ENCODE measurements around the gene DIP2A. TPM values are rescaled to one million over a fixed set of nuclear protein-coding genes. Genes with fewer than 3 reads are reported as not detected.

Gene DIP2A
- total and polyA plus RNA-seq, 4 donors: 15.5 to 71.4 (median 28.7) TPM

DNA sequence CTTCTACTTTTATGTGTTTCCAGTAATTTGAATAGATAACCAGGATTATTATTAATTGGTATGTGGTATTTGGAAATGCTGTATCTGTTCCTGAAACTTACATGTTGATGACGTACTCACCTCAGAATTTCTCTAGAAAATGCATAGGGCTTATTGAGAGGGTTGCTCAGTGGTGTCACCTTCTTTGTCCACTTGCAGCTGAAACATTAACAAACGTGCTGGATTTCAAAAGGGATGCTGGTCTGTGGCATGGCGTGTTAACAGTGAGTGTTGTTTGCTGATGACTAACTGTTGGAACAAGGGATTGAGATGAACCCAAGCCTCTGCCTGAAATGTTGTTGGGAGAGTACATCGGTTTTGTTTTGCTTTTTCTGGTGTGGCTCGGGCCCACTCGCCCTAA, 78.3 kb downstream of the DIP2A start:
- H3K9ac ChIP-seq (ENCODE audit: insufficient read depth in 1 of 2, low read length in 2 of 2): no peak overlapping the region
- no peaks in the 10 kb centered on the region for H3K27me3 ChIP-seq (ENCODE audit: control insufficient read depth in 3 of 3, insufficient read depth in 3 of 3, low read length in 2 of 3)
- H3K4me3 ChIP-seq: no peak overlapping the region
- 83 to 93% methylated on average over 6 of the region's 6 CpGs for WGBS, 2 donors
- H3K9me3 ChIP-seq (ENCODE audit: control insufficient read depth in 4 of 4, insufficient read depth in 3 of 4, low read length in 3 of 4): no peaks in the 10 kb centered on the region
- no peaks in the 10 kb centered on the region for H3K4me1 ChIP-seq (ENCODE audit: control insufficient read depth in 5 of 5, insufficient read depth in 5 of 5, low read length in 5 of 5)
- peaks cover 7 to 50% (median 38%) of the 10 kb centered on the region in 4 donors for H3K36me3 ChIP-seq (ENCODE audit: control insufficient read depth in 4 of 4, insufficient read depth in 4 of 4, low read length in 4 of 4)
- no peak for DNase-seq
- no peak for ATAC-seq (ENCODE audit: insufficient read depth, low FRiP score)
- no peak for TF ChIP-seq CTCF (IDR thresholded peaks at IDR 0.05; ENCODE audit: control extremely low read depth, extremely low read depth)
- H3K27ac ChIP-seq (ENCODE audit: low read depth in 1 of 2, low read length in 1 of 2): no peak overlapping the region

DNA sequence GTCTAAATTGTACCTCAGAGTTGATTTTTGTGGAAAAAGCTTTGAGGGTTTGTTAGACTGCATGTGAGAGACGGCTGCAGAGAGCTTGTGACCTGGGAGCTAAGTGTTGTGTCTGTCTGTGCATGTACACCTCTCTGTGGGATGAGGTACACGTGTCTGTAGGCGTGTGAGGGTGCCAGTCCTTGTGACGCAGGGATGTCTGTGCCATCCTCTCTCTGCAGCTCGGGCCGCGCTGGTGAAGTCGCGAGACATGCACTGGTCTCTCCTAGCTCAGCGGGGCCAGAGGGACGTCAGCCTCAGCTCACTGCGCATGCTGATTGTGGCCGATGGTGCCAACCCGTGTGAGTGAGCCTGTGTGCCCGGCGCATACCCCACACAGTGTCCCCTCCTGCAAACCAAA, 79.6 kb downstream of the DIP2A start:
- H3K27ac ChIP-seq (ENCODE audit: low read depth in 1 of 2, low read length in 1 of 2): no peak overlapping the region
- WGBS, 2 donors: 94 to 99% methylated on average over 16 of the region's 16 CpGs
- no peaks in the 10 kb centered on the region for H3K4me1 ChIP-seq (ENCODE audit: control insufficient read depth in 5 of 5, insufficient read depth in 5 of 5, low read length in 5 of 5)
- ATAC-seq (ENCODE audit: insufficient read depth, low FRiP score) (no peak), DNase-seq (no peak)
- no peaks in the 10 kb centered on the region for H3K27me3 ChIP-seq (ENCODE audit: control insufficient read depth in 3 of 3, insufficient read depth in 3 of 3, low read length in 2 of 3)
- peaks cover 7 to 55% (median 48%) of the 10 kb centered on the region in 4 donors for H3K36me3 ChIP-seq (ENCODE audit: control insufficient read depth in 4 of 4, insufficient read depth in 4 of 4, low read length in 4 of 4)
- H3K9ac ChIP-seq (ENCODE audit: insufficient read depth in 1 of 2, low read length in 2 of 2): no peak overlapping the region
- no peak overlapping the region for H3K4me3 ChIP-seq
- no peaks in the 10 kb centered on the region for H3K9me3 ChIP-seq (ENCODE audit: control insufficient read depth in 4 of 4, insufficient read depth in 3 of 4, low read length in 3 of 4)
- TF ChIP-seq CTCF (IDR thresholded peaks at IDR 0.05; ENCODE audit: control extremely low read depth, extremely low read depth): no peak

DNA sequence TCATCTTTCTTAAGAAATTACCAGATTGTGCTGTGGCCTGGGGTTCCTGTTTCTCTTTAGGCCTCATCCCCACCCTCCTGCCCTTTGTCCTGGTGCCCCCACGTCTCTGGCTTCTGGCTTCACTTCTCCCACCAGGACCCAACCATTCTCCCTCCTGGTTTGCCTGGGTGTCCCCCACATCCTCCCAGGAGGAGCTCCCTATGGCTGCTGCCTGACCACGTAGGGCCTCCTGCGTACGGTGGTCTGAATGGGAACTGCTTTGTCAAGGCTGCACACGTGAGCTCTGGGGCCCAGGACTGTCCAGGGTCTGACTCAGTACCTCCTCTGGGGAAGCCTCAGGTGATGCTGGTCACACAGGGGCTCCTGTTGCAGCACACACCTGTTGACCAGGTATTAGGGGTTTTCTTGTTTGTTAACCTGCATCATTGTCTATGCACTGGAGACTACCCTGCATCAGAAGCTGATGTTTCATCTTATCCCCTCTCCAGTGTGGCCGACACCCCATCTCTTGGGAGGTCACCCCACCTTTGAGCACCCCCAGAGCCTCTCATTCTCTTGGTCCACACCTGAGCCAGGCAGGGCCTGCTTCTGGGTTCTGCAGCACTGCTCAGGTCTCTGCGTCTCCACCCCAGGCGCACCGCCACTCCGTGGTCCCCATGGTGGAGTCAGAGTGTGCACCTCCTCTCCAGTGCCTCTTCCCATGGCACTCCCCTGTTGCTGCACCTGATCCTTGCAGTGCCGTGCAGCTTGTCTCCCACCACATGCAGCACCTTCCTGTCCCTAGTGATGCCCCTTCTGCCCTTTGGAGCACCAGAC, 80.4 kb downstream of the DIP2A start:
- no peaks in the 10 kb centered on the region for H3K27me3 ChIP-seq (ENCODE audit: control insufficient read depth in 3 of 3, insufficient read depth in 3 of 3, low read length in 2 of 3)
- H3K4me3 ChIP-seq: no peak overlapping the region
- H3K9ac ChIP-seq (ENCODE audit: insufficient read depth in 1 of 2, low read length in 2 of 2): no peak overlapping the region
- H3K9me3 ChIP-seq (ENCODE audit: control insufficient read depth in 4 of 4, insufficient read depth in 3 of 4, low read length in 3 of 4): no peaks in the 10 kb centered on the region
- peaks cover 12 to 56% (median 43%) of the 10 kb centered on the region in 4 donors for H3K36me3 ChIP-seq (ENCODE audit: control insufficient read depth in 4 of 4, insufficient read depth in 4 of 4, low read length in 4 of 4)
- H3K4me1 ChIP-seq (ENCODE audit: control insufficient read depth in 5 of 5, insufficient read depth in 5 of 5, low read length in 5 of 5): no peaks in the 10 kb centered on the region
- DNase-seq: no peak
- 94% methylated on average over 11 of the region's 11 CpGs for WGBS, 2 donors
- TF ChIP-seq CTCF (IDR thresholded peaks at IDR 0.05; ENCODE audit: control extremely low read depth, extremely low read depth): no peak
- no peak overlapping the region for H3K27ac ChIP-seq (ENCODE audit: low read depth in 1 of 2, low read length in 1 of 2)
- peak; percentile 47 for ATAC-seq (ENCODE audit: insufficient read depth, low FRiP score)
